SK-N-SH (cell line): Measurements from ENCODE around the gene ZNF446. TPM values are rescaled to one million over a fixed set of nuclear protein-coding genes. Genes with fewer than 3 reads are reported as not detected.

Source experiments
- CTCF ChIA-PET: fragments of 300-600, 350-600 bp; formaldehyde crosslinking; extraction: SDS; loops from one replicate; lab custom pipeline; 2021; lab: Yijun Ruan, JAX
- POLR2A ChIA-PET: fragments of 350-600 bp; sonication (Branson Sonifier 250); formaldehyde crosslinking; extraction: SDS; loops from one replicate; lab custom pipeline; 2020; ENCODE audit warnings: antibody characterized with exemption, inconsistent platforms; lab: Yijun Ruan, JAX
- DNase-seq: peaks from one replicate; pipeline ENCODE4 v3.0.0; 2012
- H2AFZ ChIP-seq: fragments of 200-600 bp; sonication (generic); 2 replicates; pipeline ENCODE4 v1.8.1; 2016; ENCODE audit warnings: antibody characterized with exemption, mild to moderate bottlenecking, low read depth
- H3F3A ChIP-seq: fragments of 200-600 bp; sonication (generic); replicated peaks from 2 replicates; pipeline ENCODE3; 2016; ENCODE audit warnings: antibody characterized with exemption, mild to moderate bottlenecking; ENCODE audit not compliant: insufficient read depth
- H3K27ac ChIP-seq, 2 experiments: fragments of 200-500 bp in 1 of 2; fragments of 200-600 bp in 1 of 2; sonication (Bioruptor generic) in 1 of 2; sonication (generic), shearing (Covaris generic) in 1 of 2; 2 replicates each; pipeline versions ENCODE4 v1.5.1 to v1.6.1; 2014 to 2016; ENCODE audit warnings: low read depth in 2 of 2, inconsistent platforms in 1 of 2, low read length in 1 of 2, mild to moderate bottlenecking in 1 of 2, mixed read lengths in 1 of 2
- H3K27me3 ChIP-seq: fragments of 200-600 bp; sonication (generic), shearing (Covaris generic); 2 replicates; pipeline ENCODE4 v1.6.1; 2016; ENCODE audit warnings: mixed run types; ENCODE audit not compliant: insufficient read depth
- H3K36me3 ChIP-seq, 2 experiments: fragments of 200-500 bp in 1 of 2; fragments of 200-600 bp in 1 of 2; sonication (Bioruptor generic) in 1 of 2; sonication (generic) in 1 of 2; replicated peaks in 1 of 2; 2 replicates each; pipeline versions ENCODE3 to v1.5.1; 2014 to 2016; ENCODE audit warnings: low read length in 1 of 2, mild to moderate bottlenecking in 1 of 2; ENCODE audit not compliant: insufficient read depth in 2 of 2, control insufficient read depth in 1 of 2
- H3K4me1 ChIP-seq, 2 experiments: fragments of 200-500 bp in 1 of 2; fragments of 200-600 bp in 1 of 2; sonication (Bioruptor generic) in 1 of 2; sonication (generic), shearing (Covaris generic) in 1 of 2; 2 replicates each; pipeline versions ENCODE4 v1.5.1 to v1.6.1; 2014 to 2016; ENCODE audit warnings: low read depth in 1 of 2, low read length in 1 of 2, mixed run types in 1 of 2; ENCODE audit not compliant: insufficient read depth in 2 of 2, control insufficient read depth in 1 of 2
- H3K4me2 ChIP-seq: fragments of 200-600 bp; sonication (generic), shearing (Covaris generic); 2 replicates; pipeline ENCODE4 v1.6.1; 2017; ENCODE audit warnings: mixed run types
- H3K4me3 ChIP-seq, 2 experiments: fragments of 200-500 bp in 1 of 2; fragments of 200-600 bp in 1 of 2; sonication (Bioruptor generic) in 1 of 2; sonication (generic), shearing (Covaris generic) in 1 of 2; 2 replicates each; pipeline versions ENCODE4 v1.5.1 to v1.8.1; 2014 to 2016; ENCODE audit warnings: low read depth in 2 of 2, inconsistent platforms in 1 of 2, low read length in 1 of 2, mild to moderate bottlenecking in 1 of 2, mixed read lengths in 1 of 2, moderate library complexity in 1 of 2
- H3K79me2 ChIP-seq: fragments of 200-600 bp; sonication (generic); 2 replicates; pipeline ENCODE4 v1.8.1; 2017; ENCODE audit warnings: mild to moderate bottlenecking; ENCODE audit not compliant: insufficient read depth
- H3K9ac ChIP-seq: fragments of 200-600 bp; sonication (generic); 2 replicates; pipeline ENCODE4 v1.6.1; 2017; ENCODE audit warnings: mixed run types
- H3K9me2 ChIP-seq: fragments of 200-600 bp; sonication (generic); 2 replicates; pipeline ENCODE4 v1.6.1; 2017; ENCODE audit warnings: mixed run types
- H3K9me3 ChIP-seq: fragments of 200-600 bp; sonication (generic); 2 replicates; pipeline ENCODE4 v1.6.1; 2017; ENCODE audit warnings: mixed run types, mild to moderate bottlenecking, moderate library complexity
- H4K20me1 ChIP-seq: fragments of 200-600 bp; sonication (generic); 2 replicates; pipeline ENCODE4 v1.6.1; 2017; ENCODE audit warnings: mild to moderate bottlenecking, mixed run types; ENCODE audit not compliant: insufficient read depth
- CHD2 ChIP-seq: fragments of 150-350 bp; IDR thresholded peaks from 2 replicates; pipeline ENCODE4 v1.6.1; 2018; ENCODE audit warnings: low read length; ENCODE audit not compliant: partially characterized antibody
- ELF1 ChIP-seq: IDR thresholded peaks from 2 replicates; pipeline ENCODE4 v1.4.0; 2012
- FOSL2 ChIP-seq: IDR thresholded peaks from 2 replicates; pipeline ENCODE4 v1.4.0; 2012; ENCODE audit warnings: low read depth, mild to moderate bottlenecking, moderate library complexity, borderline replicate concordance
- FOXJ3 ChIP-seq: sonication (generic); formaldehyde crosslinking; IDR thresholded peaks from 2 replicates; pipeline ENCODE4 v1.5.1; 2020; ENCODE audit warnings: mild to moderate bottlenecking, missing genetic modification reagents
- MEF2A ChIP-seq: IDR thresholded peaks from 2 replicates; pipeline ENCODE4 v1.4.0; 2012; ENCODE audit warnings: low read depth, borderline replicate concordance
- NFIC ChIP-seq: IDR thresholded peaks from 2 replicates; pipeline ENCODE4 v1.4.0; 2012; ENCODE audit warnings: borderline replicate concordance
- RAD21 ChIP-seq: IDR thresholded peaks from 2 replicates; pipeline ENCODE4 v1.6.1; 2012; ENCODE audit warnings: mild to moderate bottlenecking, low read length
- WGBS: methylation state at CpG from one replicate; pipeline ENCODE4 v1.1.6; 2017; ENCODE audit warnings: low lambda C conversion rate; 5-methylcytosine and 5-hydroxymethylcytosine counted together
- polyA plus RNA-seq, 3 experiments: library from polyadenylated mRNA; depleted of rRNA; stranded (reverse); fragments of >200 nt; gene quantifications; 2 replicates each; pipeline ENCODE4 v1.2.3, GENCODE V29; 2012
- TF ChIP-seq, protein P1 (sequence below): fragments of 150-350 bp; IDR thresholded peaks from 2 replicates; pipeline ENCODE4 v1.6.1; 2016; ENCODE audit warnings: mild to moderate bottlenecking, low read depth, low read length
- TF ChIP-seq, protein P2 (sequence below): IDR thresholded peaks from 2 replicates; pipeline ENCODE4 v1.4.0; 2012; ENCODE audit warnings: low read depth, borderline replicate concordance
- TF ChIP-seq, protein P3 (sequence below): fragments of 150-350 bp; IDR thresholded peaks from 2 replicates; pipeline ENCODE4 v1.6.1; 2017; ENCODE audit warnings: antibody characterized with exemption, low read length, low read depth, borderline replicate concordance

ZNF446 gene
- polyA plus RNA-seq, 1 of the 3 experiments (the other 2 are of a cell fraction) = 6.9 TPM

DNA sequence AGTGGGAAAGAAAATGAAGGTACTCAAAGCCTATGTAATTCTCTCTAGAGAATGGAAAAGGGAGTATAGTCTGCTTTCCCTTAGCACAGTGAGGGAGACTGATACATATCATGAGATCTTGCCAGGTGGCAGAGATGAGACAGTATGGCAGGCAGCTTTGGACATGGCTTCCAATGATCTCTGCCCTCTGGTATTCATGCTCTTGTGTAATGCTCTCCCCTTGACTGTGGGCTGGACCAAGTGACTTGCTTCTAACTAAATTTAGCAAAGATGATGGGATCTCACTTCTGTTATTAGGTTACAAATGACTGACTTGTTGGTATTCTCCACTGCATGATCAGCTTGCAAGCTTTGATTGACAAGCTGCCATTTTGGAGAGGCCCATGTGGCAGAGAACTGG is 46.4 kb upstream of the ZNF446 start:
- Histone ChIP-seq H3K9me2 (no peaks in the 10 kb centered on the region), H3K27ac (no peak overlapping the region), H3K4me3 (no peak overlapping the region), H3K4me1 (no peaks in the 10 kb centered on the region), H3K27me3 (no peaks in the 10 kb centered on the region), H3K79me2 (no peaks in the 10 kb centered on the region), H2AFZ (no peak overlapping the region), H3K9ac (no peak overlapping the region), H3K9me3 (peaks cover 17% of the 10 kb centered on the region), H3F3A (no peaks in the 10 kb centered on the region), H3K36me3 (peaks cover 15 to 23% of the 10 kb centered on the region in 2 experiments), H3K4me2 (no peak overlapping the region), H4K20me1 (no peaks in the 10 kb centered on the region)
- DNase-seq = no peak
- TF ChIP-seq, protein P1, sequence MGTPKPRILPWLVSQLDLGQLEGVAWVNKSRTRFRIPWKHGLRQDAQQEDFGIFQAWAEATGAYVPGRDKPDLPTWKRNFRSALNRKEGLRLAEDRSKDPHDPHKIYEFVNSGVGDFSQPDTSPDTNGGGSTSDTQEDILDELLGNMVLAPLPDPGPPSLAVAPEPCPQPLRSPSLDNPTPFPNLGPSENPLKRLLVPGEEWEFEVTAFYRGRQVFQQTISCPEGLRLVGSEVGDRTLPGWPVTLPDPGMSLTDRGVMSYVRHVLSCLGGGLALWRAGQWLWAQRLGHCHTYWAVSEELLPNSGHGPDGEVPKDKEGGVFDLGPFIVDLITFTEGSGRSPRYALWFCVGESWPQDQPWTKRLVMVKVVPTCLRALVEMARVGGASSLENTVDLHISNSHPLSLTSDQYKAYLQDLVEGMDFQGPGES = no peak
- TF ChIP-seq MEF2A (no peak), NFIC (no peak), ELF1 (no peak), FOXJ3 (CRISPR knock-in tag) (no peak), CHD2 (no peak)
- TF ChIP-seq, protein P2, sequence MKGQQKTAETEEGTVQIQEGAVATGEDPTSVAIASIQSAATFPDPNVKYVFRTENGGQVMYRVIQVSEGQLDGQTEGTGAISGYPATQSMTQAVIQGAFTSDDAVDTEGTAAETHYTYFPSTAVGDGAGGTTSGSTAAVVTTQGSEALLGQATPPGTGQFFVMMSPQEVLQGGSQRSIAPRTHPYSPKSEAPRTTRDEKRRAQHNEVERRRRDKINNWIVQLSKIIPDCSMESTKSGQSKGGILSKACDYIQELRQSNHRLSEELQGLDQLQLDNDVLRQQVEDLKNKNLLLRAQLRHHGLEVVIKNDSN = no peak
- ChIA-PET CTCF (no interaction called here), POLR2A (no interaction called here)

DNA sequence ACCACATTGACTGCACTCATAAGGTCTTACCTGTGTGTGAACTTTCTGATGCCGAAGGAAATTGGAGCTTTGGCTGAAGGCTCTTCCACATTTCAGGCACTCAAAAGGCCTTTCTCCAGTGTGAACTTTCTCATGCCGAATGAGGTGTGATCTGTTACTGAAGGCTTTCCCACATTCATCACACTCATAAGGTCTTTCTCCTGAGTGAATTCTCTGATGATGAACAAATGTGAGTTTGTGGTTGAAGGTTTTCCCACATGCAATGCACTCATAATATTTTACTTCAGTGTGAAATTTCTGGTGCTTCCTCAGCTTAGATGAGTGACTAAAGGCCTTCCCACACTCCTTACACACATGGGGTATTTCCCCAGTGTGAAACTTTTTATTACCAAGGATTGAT is 41.9 kb upstream of the ZNF446 start:
- H3K36me3 ChIP-seq = peaks cover 36 to 54% of the 10 kb centered on the region in 2 experiments
- no peak overlapping the region for H3K27ac ChIP-seq
- no peaks in the 10 kb centered on the region for H4K20me1 ChIP-seq
- H3K79me2 ChIP-seq = peaks cover 7% of the 10 kb centered on the region; the same call in 1 of the 2 replicates
- H3K27me3 ChIP-seq = no peaks in the 10 kb centered on the region
- H2AFZ ChIP-seq = no peak overlapping the region
- WGBS = 86% methylated on average over 2 of the region's 2 CpGs
- ChIA-PET POLR2A (no interaction called here), CTCF (no interaction called here)
- H3K4me2 ChIP-seq = no peak overlapping the region
- H3K4me3 ChIP-seq = peak overlapping the region in 1 of 2 experiments; percentile 19; a peak in 1 of 4 replicates
- TF ChIP-seq, protein P3, sequence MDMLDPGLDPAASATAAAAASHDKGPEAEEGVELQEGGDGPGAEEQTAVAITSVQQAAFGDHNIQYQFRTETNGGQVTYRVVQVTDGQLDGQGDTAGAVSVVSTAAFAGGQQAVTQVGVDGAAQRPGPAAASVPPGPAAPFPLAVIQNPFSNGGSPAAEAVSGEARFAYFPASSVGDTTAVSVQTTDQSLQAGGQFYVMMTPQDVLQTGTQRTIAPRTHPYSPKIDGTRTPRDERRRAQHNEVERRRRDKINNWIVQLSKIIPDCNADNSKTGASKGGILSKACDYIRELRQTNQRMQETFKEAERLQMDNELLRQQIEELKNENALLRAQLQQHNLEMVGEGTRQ = no peak
- TF ChIP-seq FOSL2 (no peak), RAD21 (no peak)
- TF ChIP-seq, protein P1 = no peak
- H3K9me2 ChIP-seq = no peaks in the 10 kb centered on the region
- H3K4me1 ChIP-seq = peaks cover 0 to 3% of the 10 kb centered on the region in 2 experiments; a peak in 1 of 4 replicates
- H3K9me3 ChIP-seq = peaks cover 25% of the 10 kb centered on the region
- no peaks in the 10 kb centered on the region for H3F3A ChIP-seq
- no peak overlapping the region for H3K9ac ChIP-seq
- DNase-seq = no peak
